SJSA1 (cell line): ENCODE measurements around the gene SCAMP3. TPM values are rescaled to one million over a fixed set of nuclear protein-coding genes. Genes with fewer than 3 reads are reported as not detected.
A peak's percentile ranks its signal among the peaks of the same experiment; 100 is the strongest.

Experiments
- DNase-seq, 2 experiments: peaks; one replicate each; pipeline ENCODE4 v3.0.0-alpha.2; 2015 to 2020; ENCODE audit warnings: low spot score in 2 of 2, low read depth in 1 of 2
- H3K27ac ChIP-seq: fragments of 250-450 bp; sonication (Bioruptor Pico); 2 replicates; pipeline ENCODE4 v1.5.1; 2020; ENCODE audit warnings: mild to moderate bottlenecking, moderate library complexity
- H3K27me3 ChIP-seq: fragments of 250-450 bp; sonication (Bioruptor Pico); replicated peaks from 2 replicates; pipeline ENCODE4 v1.5.1; 2020; ENCODE audit warnings: mild to moderate bottlenecking, moderate library complexity
- H3K36me3 ChIP-seq: fragments of 250-450 bp; sonication (Bioruptor Pico); 2 replicates; pipeline ENCODE4 v1.5.1; 2020; ENCODE audit warnings: mild to moderate bottlenecking
- H3K4me1 ChIP-seq: fragments of 250-450 bp; sonication (Bioruptor Pico); replicated peaks from 2 replicates; pipeline ENCODE4 v1.6.1; 2021; ENCODE audit warnings: mild to moderate bottlenecking
- H3K4me3 ChIP-seq: fragments of 250-450 bp; sonication (Bioruptor Pico); 2 replicates; pipeline ENCODE4 v1.5.1; 2020; ENCODE audit warnings: mild to moderate bottlenecking
- H3K9me3 ChIP-seq: fragments of 250-450 bp; sonication (Bioruptor Pico); replicated peaks from 2 replicates; pipeline ENCODE4 v1.5.1; 2020; ENCODE audit warnings: mild to moderate bottlenecking
- total RNA-seq: library from RNA; depleted of rRNA; stranded (reverse); fragments of >200 nt; shearing (Covaris generic); gene quantifications from 2 replicates; pipeline ENCODE4 v1.2.3, GENCODE V29; 2014

Gene SCAMP3
- total RNA-seq, 1 experiment from 2014 or later: 55.9 TPM

GRCh38 chr1:155277070-155277901, 15.1 kb upstream of the SCAMP3 start, which contains the start of gene HCN3:
Gene HCN3, plus strand, starts transcription at chr1:155277463. Its CDS starts 128 bp downstream, at chr1:155277591.
- H3K27me3 ChIP-seq: no peaks in the 10 kb centered on the region
- DNase-seq: peak; percentile 94 to 98
- H3K27ac ChIP-seq: no peak within 1 kb of the TSS

GRCh38 chr1:155273343-155274245, 11.4 kb upstream of the SCAMP3 start, which contains the start of gene CLK2:
Gene CLK2, minus strand, starts transcription at chr1:155273504. Its CDS starts 2,527 bp downstream, at chr1:155270977.
- Histone ChIP-seq H3K4me1 (peaks cover 30% of the 10 kb centered on the region), H3K36me3 (peaks cover 42% of the 10 kb centered on the region), H3K27me3 (no peaks in the 10 kb centered on the region), H3K9me3 (no peaks in the 10 kb centered on the region), H3K4me3 (peak within 1 kb of the TSS; percentile 58), H3K27ac (peak within 1 kb of the TSS; percentile 76)
- peak; percentile 92 to 98 for DNase-seq

More at GRCh38 chr1:155277070-155277901, 15.1 kb upstream of the SCAMP3 start, which contains the start of gene HCN3:
- peak within 1 kb of the TSS; percentile 60 for H3K4me3 ChIP-seq
- peaks cover 7% of the 10 kb centered on the region for H3K36me3 ChIP-seq
- H3K9me3 ChIP-seq: no peaks in the 10 kb centered on the region
- peaks cover 34% of the 10 kb centered on the region for H3K4me1 ChIP-seq

DNA sequence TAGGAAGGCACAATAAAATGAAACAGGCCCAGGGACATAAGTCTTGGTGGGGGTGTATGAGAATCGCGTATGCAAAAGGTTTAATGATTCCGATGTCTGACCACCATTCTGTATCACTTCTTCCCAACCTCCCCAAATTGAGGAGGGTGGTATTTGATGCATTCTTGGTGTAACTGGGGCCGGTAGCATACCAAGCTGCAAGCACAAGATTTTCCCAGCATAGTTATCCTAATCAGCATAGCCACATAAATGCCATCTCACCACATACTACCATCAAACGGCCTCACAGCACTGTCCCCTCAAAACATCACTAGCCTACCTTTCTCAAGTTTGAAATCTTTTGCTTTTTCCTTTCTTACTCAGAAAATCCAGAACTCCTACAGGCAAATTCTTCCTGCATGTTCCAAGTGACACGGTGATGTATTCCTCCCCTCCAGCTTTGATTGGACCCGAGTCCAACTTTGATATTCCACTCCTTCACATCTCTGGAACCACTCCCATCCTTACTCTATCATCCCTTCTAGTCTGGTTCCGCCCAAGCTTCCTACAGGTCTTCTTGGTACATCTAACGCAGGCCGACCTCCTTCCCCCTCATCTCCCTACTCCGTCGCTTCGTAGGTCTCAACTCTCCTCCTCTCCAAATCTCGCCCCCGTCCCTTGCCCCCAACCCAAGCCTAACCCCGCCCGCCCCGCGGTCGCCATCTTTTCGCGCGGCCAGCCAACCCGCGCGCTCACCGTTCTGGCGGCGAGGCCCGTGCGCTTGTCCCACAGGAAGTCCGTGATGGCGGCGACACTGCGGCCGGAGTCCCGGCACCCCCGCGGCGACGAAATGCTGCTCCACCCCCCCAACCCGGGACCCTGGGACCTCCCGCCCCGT, 10.5 kb upstream of the SCAMP3 start:
- Histone ChIP-seq H3K27ac (peak overlapping the region; percentile 76), H3K27me3 (no peaks in the 10 kb centered on the region), H3K4me3 (peak overlapping the region; percentile 58), H3K36me3 (peaks cover 51% of the 10 kb centered on the region), H3K4me1 (peaks cover 21% of the 10 kb centered on the region), H3K9me3 (no peaks in the 10 kb centered on the region)
- peak; percentile 47 to 70 for DNase-seq

- no peak overlapping the region for H3K4me3 ChIP-seq
- no peaks in the 10 kb centered on the region for H3K27me3 ChIP-seq
- H3K27ac ChIP-seq: no peak overlapping the region
- H3K4me1 ChIP-seq: peaks cover 13% of the 10 kb centered on the region
- H3K36me3 ChIP-seq: peaks cover 82% of the 10 kb centered on the region
- no peaks in the 10 kb centered on the region for H3K9me3 ChIP-seq
- DNase-seq: no peak
Observed at GRCh38 chr1:155269381-155269780, 7.2 kb upstream of the SCAMP3 start.

DNA sequence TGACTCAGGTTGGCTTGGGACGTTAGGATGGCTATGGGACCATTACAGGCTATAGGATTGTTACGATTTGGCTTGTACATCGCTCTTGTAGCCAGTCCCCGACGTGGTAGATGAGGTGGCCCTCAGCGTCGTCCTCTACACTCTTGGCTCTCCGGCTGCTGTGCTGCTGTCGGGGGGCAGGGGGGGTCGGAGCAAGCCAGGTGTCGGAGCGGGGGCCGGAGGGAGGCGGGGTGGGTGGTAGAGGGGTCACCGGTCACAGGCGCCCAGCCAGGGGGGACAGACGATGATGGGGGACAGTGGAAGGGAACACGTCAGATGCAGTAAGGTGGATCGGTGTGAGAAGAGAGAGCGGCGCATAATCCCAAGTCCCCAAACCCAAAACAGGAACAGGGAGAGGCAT, 6.5 kb upstream of the SCAMP3 start:
- peaks cover 9% of the 10 kb centered on the region for H3K4me1 ChIP-seq
- no peaks in the 10 kb centered on the region for H3K9me3 ChIP-seq
- no peaks in the 10 kb centered on the region for H3K27me3 ChIP-seq
- no peak overlapping the region for H3K27ac ChIP-seq
- H3K4me3 ChIP-seq: no peak overlapping the region
- H3K36me3 ChIP-seq: peaks cover 90% of the 10 kb centered on the region
- DNase-seq: no peak

GRCh38 chr1:155267373-155267772, 5.2 kb upstream of the SCAMP3 start:
- H3K9me3 ChIP-seq: no peaks in the 10 kb centered on the region
- no peak for DNase-seq
- H3K4me1 ChIP-seq: peaks cover 4% of the 10 kb centered on the region
- peaks cover 97% of the 10 kb centered on the region for H3K36me3 ChIP-seq
- no peak overlapping the region for H3K27ac ChIP-seq
- no peak overlapping the region for H3K4me3 ChIP-seq
- H3K27me3 ChIP-seq: no peaks in the 10 kb centered on the region

- peaks cover 92% of the 10 kb centered on the region for H3K36me3 ChIP-seq
- DNase-seq: no peak
Observed at GRCh38 chr1:155266553-155266952, 4.4 kb upstream of the SCAMP3 start.

DNA sequence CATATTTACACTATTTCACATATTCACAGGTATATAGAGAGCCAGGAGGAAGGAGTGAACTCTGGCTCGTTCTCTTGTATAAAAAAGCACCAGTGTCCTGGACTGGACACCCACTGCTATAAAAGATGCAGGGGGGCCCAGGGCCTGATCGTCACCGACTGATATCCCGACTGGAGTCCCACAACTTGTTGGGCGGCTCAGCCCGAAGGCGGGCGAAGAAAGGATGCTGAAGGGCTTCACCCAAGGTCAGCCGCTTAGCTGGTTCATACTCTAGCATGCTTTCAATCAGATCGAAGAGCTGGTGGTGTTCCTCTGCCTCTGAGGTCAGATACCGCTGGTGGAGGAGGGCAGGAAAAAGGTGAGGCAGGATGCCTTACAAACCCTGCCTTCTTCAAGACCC, 907 bp upstream of the SCAMP3 start:
- no peak for DNase-seq
- Histone ChIP-seq H3K27ac (no peak overlapping the region), H3K4me3 (no peak overlapping the region), H3K27me3 (no peaks in the 10 kb centered on the region), H3K4me1 (peaks cover 6% of the 10 kb centered on the region), H3K36me3 (peaks cover 84% of the 10 kb centered on the region), H3K9me3 (no peaks in the 10 kb centered on the region)

More at GRCh38 chr1:155266553-155266952, 4.4 kb upstream of the SCAMP3 start:
- H3K27ac ChIP-seq: no peak overlapping the region
- H3K27me3 ChIP-seq: no peaks in the 10 kb centered on the region
- H3K9me3 ChIP-seq: no peaks in the 10 kb centered on the region
- H3K4me3 ChIP-seq: no peak overlapping the region
- H3K4me1 ChIP-seq: no peaks in the 10 kb centered on the region; the same call in 1 of the 2 replicates

- peak overlapping the region; percentile 58 for H3K4me3 ChIP-seq
- no peak for DNase-seq
- peaks cover 6% of the 10 kb centered on the region for H3K4me1 ChIP-seq
- peaks cover 80% of the 10 kb centered on the region for H3K36me3 ChIP-seq
- H3K9me3 ChIP-seq: no peaks in the 10 kb centered on the region
- peak overlapping the region; percentile 29; the same call in 1 of the 2 replicates for H3K27ac ChIP-seq
- H3K27me3 ChIP-seq: no peaks in the 10 kb centered on the region
Observed at GRCh38 chr1:155261493-155261851, 688 bp downstream of the SCAMP3 start.

GRCh38 chr1:155260276-155260675, 1.9 kb downstream of the SCAMP3 start:
- DNase-seq: no peak
- no peaks in the 10 kb centered on the region for H3K27me3 ChIP-seq
- no peaks in the 10 kb centered on the region for H3K9me3 ChIP-seq
- H3K27ac ChIP-seq: no peak overlapping the region
- peaks cover 80% of the 10 kb centered on the region for H3K36me3 ChIP-seq
- H3K4me1 ChIP-seq: peaks cover 15% of the 10 kb centered on the region
- no peak overlapping the region for H3K4me3 ChIP-seq

GRCh38 chr1:155256058-155256852, 5.9 kb downstream of the SCAMP3 start:
- no peaks in the 10 kb centered on the region for H3K9me3 ChIP-seq
- peak overlapping the region; percentile 70 for H3K27ac ChIP-seq
- H3K36me3 ChIP-seq: peaks cover 47% of the 10 kb centered on the region
- H3K4me1 ChIP-seq: peaks cover 28% of the 10 kb centered on the region
- H3K27me3 ChIP-seq: no peaks in the 10 kb centered on the region
- H3K4me3 ChIP-seq: peak overlapping the region; percentile 50
- DNase-seq: no peak

- Histone ChIP-seq H3K9me3 (no peaks in the 10 kb centered on the region), H3K4me1 (peaks cover 32% of the 10 kb centered on the region), H3K36me3 (peaks cover 39% of the 10 kb centered on the region)
Observed at GRCh38 chr1:155255243-155256007, 6.7 kb downstream of the SCAMP3 start, which contains the start of gene ENTREP3. Gene ENTREP3, minus strand, starts transcription at chr1:155255483. Its CDS starts 606 bp downstream, at chr1:155254877.

More at GRCh38 chr1:155255243-155256007, 6.7 kb downstream of the SCAMP3 start, which contains the start of gene ENTREP3:
- H3K27ac ChIP-seq: peak within 1 kb of the TSS; percentile 70
- no peaks in the 10 kb centered on the region for H3K27me3 ChIP-seq
- peak; percentile 86 to 90 for DNase-seq
- peak within 1 kb of the TSS; percentile 50 for H3K4me3 ChIP-seq
